Endothelial cell (in vitro differentiated cells): ENCODE data around the gene MBNL1. TPM values are rescaled to one million over a fixed set of nuclear protein-coding genes. Genes with fewer than 3 reads are reported as not detected.
"Not testable (repeated sequence)": the region's sequence is repeated elsewhere in the genome, so short reads cannot be mapped to it uniquely, and the experiment has no call there.

Experiments used
- DNase-seq: peaks from one replicate; pipeline ENCODE4 v3.0.0; 2021; ENCODE audit warnings: low spot score
- H3K27ac Mint-ChIP-seq: one replicate; pipeline ENCODE4 v1.8.0; 2021; ENCODE audit warnings: mixed read lengths, inconsistent platforms; ENCODE audit not compliant: unreplicated experiment
- H3K27me3 Mint-ChIP-seq: one replicate; pipeline ENCODE4 v1.8.0; 2021; ENCODE audit warnings: mild to moderate bottlenecking, moderate library complexity, mixed read lengths, inconsistent platforms; ENCODE audit not compliant: unreplicated experiment
- H3K36me3 Mint-ChIP-seq: one replicate; pipeline ENCODE4 v1.8.0; 2021; ENCODE audit warnings: mild to moderate bottlenecking, low read depth, mixed read lengths, inconsistent platforms; ENCODE audit not compliant: unreplicated experiment
- H3K4me1 Mint-ChIP-seq: one replicate; pipeline ENCODE4 v1.8.0; 2021; ENCODE audit warnings: mild to moderate bottlenecking, mixed read lengths, inconsistent platforms; ENCODE audit not compliant: unreplicated experiment
- H3K4me3 Mint-ChIP-seq: one replicate; pipeline ENCODE4 v1.8.0; 2021; ENCODE audit warnings: mild to moderate bottlenecking, mixed read lengths, inconsistent platforms; ENCODE audit not compliant: unreplicated experiment
- H3K9me3 Mint-ChIP-seq: one replicate; pipeline ENCODE4 v1.8.0; 2021; ENCODE audit warnings: mixed read lengths, inconsistent platforms; ENCODE audit not compliant: unreplicated experiment
- CTCF ChIP-seq: fragments of 200-600 bp; sonication (generic); IDR thresholded peaks from one replicate; pipeline ENCODE4 v1.5.0; 2021; ENCODE audit warnings: antibody characterized with exemption; ENCODE audit not compliant: unreplicated experiment
- total RNA-seq: library from RNA; stranded (reverse); fragmentation: NEBNext Ultra II Directional; extraction: Animal tissue kit (Norgen Biotek cat#: 25700); gene quantifications from one replicate; pipeline ENCODE4 v1.2.1, GENCODE V29; 2021; ENCODE audit not compliant: unreplicated experiment

Gene MBNL1
- total RNA-seq, 1 donor from 2014 or later: 54.1 TPM

GRCh38 chr3:152334761-152335160 lies 66.0 kb downstream of the MBNL1 start:
- Mint-ChIP-seq H3K4me3 (no peak overlapping the region), H3K27ac (no peak overlapping the region), H3K4me1 (peaks cover 21% of the 10 kb centered on the region), H3K27me3 (no peaks in the 10 kb centered on the region), H3K36me3 (no peaks in the 10 kb centered on the region), H3K9me3 (no peaks in the 10 kb centered on the region)
- no peak for DNase-seq
- TF ChIP-seq CTCF: no peak

GRCh38 chr3:152335273-152335672 lies 66.5 kb downstream of the MBNL1 start:
- no peaks in the 10 kb centered on the region for H3K27me3 Mint-ChIP-seq
- peaks cover 18% of the 10 kb centered on the region for H3K4me1 Mint-ChIP-seq
- H3K4me3 Mint-ChIP-seq: no peak overlapping the region
- no peaks in the 10 kb centered on the region for H3K36me3 Mint-ChIP-seq
- no peak overlapping the region for H3K27ac Mint-ChIP-seq
- no peaks in the 10 kb centered on the region for H3K9me3 Mint-ChIP-seq
- TF ChIP-seq CTCF: no peak
- DNase-seq: no peak

- H3K27me3 Mint-ChIP-seq, H3K4me3 Mint-ChIP-seq, H3K9me3 Mint-ChIP-seq, H3K36me3 Mint-ChIP-seq, DNase-seq, H3K27ac Mint-ChIP-seq: not testable (repeated sequence)
- H3K4me1 Mint-ChIP-seq: peaks cover 11% of the 10 kb centered on the region
Observed at GRCh38 chr3:152337337-152337736, 68.6 kb downstream of the MBNL1 start.

- H3K4me1 Mint-ChIP-seq: peaks cover 5% of the 10 kb centered on the region
- no peak for DNase-seq
- no peak overlapping the region for H3K27ac Mint-ChIP-seq
- H3K4me3 Mint-ChIP-seq: no peak overlapping the region
- no peaks in the 10 kb centered on the region for H3K27me3 Mint-ChIP-seq
- TF ChIP-seq CTCF: no peak
- no peaks in the 10 kb centered on the region for H3K36me3 Mint-ChIP-seq
- no peaks in the 10 kb centered on the region for H3K9me3 Mint-ChIP-seq
Observed at GRCh38 chr3:152338159-152338720, 69.5 kb downstream of the MBNL1 start.

GRCh38 chr3:152339881-152340505 lies 71.3 kb downstream of the MBNL1 start:
- Mint-ChIP-seq H3K4me1 (peaks cover 3% of the 10 kb centered on the region), H3K4me3 (no peak overlapping the region), H3K27me3 (no peaks in the 10 kb centered on the region), H3K9me3 (no peaks in the 10 kb centered on the region), H3K36me3 (no peaks in the 10 kb centered on the region), H3K27ac (no peak overlapping the region)
- no peak for DNase-seq
- TF ChIP-seq CTCF: no peak
